NCI-H1092 (cell line): ENCODE results near the gene HELZ2.

Experiments
- DNase-seq: peaks from one replicate; lab custom pipeline; 2025; lab: John Stamatoyannopoulos, UW

HELZ2 gene

GRCh38 chr20:63598479-63599395, 24.7 kb upstream of the HELZ2 start:
- no peak for DNase-seq

GRCh38 chr20:63597651-63598478, 23.8 kb upstream of the HELZ2 start:
- DNase-seq, result no peak

DNA sequence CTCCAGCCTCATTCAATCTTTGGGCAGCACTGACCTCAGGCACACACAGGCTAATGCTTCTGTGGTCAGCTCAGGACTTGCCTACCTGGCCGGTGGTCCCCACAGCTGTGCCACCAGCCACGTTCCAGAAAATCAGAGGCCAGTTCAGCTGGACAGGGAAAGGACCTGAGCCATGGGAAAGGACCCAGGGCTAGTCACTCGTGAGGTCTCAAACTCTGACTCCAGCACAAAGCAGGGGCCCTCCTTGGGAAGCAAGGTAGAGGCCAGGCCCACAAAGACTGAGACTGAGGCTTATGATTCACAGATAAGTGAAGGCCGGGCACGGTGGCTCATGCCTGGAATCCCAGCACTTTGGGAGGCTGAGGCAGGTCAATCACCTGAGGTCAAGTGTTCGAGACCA, 22.4 kb upstream of the HELZ2 start:
- DNase-seq, result no peak

- DNase-seq, result no peak
Observed at GRCh38 chr20:63595416-63596127, 21.5 kb upstream of the HELZ2 start.

DNA sequence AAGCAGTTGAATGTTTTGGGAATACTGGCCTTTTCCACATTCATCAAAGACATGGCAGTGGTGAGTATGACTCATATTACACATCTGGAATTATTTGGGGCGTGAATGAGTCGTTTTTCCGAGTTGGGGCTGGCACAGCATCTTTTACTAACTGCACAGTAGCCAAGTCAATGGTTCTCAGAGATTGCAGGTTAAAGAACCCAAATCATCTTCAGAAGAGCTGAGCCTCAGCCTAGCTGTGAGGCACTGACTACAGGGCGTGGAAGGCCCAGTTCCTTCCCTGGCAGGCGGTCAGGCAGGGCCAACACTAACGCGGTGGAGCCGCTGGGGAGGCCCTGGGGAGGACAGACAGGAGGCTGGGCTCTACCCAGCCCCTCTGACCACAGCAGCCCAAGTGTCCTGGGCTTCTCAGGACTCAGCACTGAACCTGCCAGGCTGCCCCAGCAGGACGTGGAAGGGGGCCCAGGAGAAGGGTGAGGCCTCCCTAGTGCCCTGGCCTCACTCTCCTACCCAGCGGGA, 20.1 kb upstream of the HELZ2 start:
- no peak for DNase-seq

DNA sequence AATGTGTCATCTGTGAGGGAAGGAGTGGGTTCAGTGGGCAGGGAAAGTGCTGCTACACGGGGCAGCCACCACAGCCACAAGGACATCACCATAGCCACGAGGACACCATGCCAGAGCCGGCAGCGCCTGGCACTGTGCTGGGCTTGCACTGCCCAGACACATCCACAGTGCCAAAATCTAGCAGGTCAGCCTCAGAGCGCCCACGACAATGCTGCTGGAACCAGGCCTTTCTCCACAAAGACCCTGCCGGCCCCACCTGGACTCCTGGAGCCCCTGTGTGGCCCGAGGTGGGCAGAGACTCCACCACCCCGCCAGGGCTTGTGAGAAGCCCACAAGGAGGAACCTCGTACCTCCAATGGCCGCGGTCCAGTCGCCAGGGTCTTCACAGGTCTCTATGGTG, 18.6 kb upstream of the HELZ2 start:
- DNase-seq, result no peak

DNA sequence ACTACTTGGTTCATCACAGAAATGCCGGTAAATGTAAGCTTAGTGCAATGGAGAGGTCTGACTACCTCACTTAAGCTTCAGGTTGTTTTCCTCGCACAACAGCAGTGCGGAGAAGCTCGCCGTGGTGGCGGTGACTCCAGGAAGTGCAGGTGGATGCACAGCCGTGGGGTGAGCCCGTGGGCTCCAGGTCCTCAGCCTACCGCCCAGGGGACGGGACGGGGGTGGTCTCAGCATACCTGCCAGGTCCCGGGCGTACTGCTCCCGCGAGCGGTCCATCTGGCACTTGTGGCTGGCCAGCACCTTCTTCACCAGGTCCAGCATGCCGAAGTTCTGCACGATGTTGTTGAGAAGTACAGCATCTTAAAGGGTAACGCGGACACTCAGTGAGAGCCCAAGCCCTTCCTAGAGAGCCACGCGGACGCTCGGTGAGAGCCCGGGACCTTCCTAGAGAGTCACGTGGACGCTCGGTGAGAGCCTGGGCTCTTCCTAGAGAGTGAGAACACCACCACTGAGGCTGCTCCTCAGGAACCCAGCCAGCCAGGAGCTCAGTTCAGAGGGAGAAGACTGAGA, 17.8 kb upstream of the HELZ2 start:
- no peak for DNase-seq

GRCh38 chr20:63591147-63591533, 17.1 kb upstream of the HELZ2 start:
- no peak for DNase-seq

- DNase-seq, result no peak
Observed at GRCh38 chr20:63590218-63591146, 16.4 kb upstream of the HELZ2 start.

DNA sequence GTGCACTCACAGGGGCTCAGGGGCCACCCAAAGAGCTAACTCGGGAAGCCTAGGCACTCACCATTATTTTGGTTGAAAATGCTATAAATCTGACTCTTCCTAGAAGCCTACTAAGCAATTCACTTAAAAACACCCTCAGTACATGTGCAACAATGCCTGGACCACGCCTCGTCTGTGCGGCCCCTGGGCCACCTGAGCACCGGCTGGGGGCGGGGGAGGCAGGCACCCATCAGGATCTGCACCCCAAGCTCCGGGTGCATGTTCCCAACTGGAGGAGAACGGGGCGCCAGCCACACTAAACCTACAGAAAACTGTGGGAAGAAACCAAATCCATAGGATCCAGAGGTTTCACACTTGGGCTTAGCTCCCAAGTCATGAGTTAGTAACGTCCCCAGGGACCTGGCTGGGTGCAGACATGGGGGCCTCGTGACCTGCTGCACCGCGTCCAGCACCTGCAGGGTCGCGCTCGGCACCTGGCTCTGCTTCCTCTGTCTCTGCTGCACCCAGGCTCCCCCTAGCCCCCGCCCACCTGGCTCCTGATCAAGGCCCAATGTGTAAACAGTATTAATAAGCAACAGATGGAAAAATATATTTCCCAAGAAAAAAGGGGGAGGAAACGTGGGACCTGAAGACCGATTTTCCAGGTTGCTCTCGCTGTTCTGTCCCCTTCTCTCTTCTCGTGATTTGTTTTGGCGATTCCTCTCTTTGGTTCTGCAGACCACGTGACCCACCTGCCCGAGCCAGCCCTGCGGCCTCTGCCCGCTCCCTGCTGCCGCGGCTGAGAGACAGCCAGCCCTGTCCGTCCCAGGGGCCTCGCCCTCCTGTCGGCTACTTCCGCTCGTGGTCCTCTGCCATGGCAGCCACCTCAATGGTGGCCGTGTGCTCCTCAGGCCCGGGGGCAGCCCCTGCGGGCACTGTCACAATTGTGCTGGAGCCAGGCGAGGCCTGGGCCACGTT, 15.5 kb upstream of the HELZ2 start:
- no peak for DNase-seq

- no peak for DNase-seq
Observed at GRCh38 chr20:63588641-63589041, 14.6 kb upstream of the HELZ2 start.

- DNase-seq, result no peak
Observed at GRCh38 chr20:63587776-63588591, 13.9 kb upstream of the HELZ2 start.

DNA sequence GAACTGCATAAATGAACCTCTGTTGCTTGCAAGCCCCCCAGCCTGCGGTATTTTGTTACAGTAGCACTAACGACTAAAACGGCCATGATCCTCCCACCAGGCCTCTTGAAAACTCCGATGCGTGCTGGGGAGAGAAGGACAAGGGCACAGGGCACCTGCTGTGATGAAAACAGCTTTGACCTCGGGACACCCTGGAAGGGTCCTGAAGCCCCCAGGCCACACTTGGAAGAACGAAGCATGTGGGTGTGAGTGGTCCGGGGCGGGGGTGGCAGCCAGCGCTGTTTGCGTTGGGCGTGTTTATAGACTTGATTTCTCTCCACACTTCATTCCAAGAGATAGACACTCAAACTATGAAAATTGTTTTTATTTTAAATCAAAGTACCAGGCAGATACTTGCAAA, 13.2 kb upstream of the HELZ2 start:
- no peak for DNase-seq

- no peak for DNase-seq
Observed at GRCh38 chr20:63586797-63587196, 12.8 kb upstream of the HELZ2 start.

DNA sequence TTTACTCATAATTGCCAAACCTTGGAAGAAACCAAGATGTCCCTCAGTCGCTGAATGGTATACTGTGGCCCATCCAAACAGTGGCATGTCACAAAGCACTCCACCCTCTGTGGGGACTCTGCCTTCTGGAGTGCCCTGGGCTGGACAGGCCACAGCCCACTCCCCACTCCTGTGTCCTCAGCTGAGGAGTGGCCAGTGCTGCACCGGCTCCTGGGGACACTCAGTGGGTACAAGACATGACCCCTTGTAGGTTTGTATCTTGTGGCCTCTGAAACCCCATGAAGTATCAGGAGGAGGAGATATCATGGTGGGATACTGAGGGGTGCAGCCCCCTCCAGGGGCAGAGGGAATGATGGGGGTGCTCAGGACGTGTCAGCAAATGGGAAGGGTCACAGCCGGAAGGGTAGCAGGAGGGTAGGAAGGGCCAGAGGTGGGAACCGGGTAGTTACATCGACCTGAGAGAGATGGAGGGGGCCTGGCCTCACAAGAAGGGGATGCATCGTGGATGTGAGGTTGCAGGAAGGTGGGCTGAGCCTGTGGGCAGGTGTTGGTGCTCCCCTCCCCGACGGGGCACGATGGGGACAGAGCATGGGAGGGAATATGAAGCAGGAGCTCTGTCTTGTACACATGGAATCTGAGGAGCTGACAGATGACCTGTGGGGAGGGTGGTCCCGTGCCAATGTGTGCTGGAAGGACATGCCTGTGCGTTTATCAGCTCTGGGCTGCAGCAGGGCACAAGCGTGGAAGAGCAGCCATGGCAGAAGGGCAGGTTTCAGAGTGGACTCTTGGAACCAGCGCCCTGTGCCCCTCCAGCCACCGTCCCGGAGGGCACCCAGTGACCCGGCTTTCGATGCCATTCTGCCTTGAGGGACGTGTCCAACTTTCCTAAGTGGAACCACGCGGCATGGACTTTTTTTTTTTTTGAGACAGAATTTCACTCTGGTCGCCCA, 11.9 kb upstream of the HELZ2 start:
- no peak for DNase-seq

DNA sequence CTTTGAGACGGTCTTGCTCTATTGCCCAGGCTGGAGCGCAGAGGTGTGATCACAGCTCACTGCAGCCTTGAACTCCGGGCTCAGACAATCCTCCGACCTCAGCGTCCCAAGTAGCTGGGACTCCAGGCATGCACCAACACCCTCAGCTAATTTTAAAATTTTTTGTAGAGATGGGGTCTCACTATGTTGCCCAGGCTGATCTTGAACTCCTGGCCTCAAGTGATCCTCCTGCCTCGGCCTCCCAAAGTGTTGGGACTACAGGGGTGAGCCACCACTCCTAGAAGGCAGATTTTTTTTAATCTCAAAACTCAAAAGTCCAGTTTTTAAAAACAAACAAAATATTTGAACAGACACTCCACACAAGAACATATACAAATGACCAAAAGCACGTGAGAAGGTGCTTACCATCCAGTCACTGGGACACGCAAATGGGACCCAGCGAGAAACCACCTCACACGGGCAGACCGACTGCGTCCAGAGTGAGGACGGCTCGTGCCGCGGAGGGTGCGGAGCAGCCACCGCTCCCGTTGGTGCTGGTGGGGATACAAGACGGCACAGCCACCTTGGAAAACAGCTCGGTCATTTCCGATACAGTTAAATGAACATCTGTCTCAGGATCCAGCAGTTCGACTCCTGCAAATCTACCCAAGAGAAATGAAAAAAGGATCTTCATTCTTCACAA, 8.5 kb upstream of the HELZ2 start:
- no peak for DNase-seq
